ENCODE results near the gene TOMM5.

The TOMM5 gene

GRCh38 chr9:37561682-37562081 is 30.7 kb downstream of the TOMM5 start:
- DNase-seq = no peak

- DNase-seq = no peak
Measured at GRCh38 chr9:37559855-37560592, 32.4 kb downstream of the TOMM5 start.

- DNase-seq = no peak
Measured at GRCh38 chr9:37559125-37559524, 33.3 kb downstream of the TOMM5 start.

DNA sequence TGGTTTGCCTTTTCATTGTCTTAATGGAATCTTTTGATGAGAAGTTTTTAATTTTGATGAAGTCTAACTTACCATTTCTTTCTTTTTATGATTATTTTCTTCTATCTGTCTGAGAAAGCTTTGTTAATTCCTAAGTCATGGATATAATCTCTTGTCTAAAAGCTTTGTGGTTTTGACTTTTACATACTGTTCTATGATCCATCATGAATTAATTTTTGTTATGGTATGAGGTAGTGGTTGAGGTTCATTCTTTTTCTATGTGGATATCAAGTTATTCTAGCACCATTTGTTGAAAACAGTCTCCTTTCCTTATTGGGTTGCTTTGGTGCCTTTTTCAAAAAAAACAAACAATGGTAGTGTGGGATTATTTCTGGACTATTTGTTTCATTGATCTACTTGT is 36.6 kb downstream of the TOMM5 start:
- no peak for DNase-seq

DNA sequence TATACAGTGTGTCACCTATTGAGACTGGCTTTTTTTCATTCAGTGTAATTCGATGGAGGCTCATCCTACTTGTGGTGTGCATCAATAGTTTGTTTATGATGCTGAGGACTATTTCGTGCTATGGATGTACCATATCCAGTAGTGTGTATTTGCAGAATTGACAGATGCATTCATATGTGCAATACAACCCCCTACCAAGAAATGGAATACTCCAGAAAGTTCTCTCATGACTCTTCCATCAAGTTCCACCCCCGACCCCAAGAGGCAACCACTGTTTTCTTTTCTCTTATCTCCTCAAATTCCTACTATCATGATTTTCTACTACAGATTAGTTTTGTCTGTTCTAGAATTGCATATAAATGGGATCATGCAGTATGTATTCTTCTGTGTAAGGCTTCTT is 38.1 kb downstream of the TOMM5 start:
- DNase-seq = no peak

DNA sequence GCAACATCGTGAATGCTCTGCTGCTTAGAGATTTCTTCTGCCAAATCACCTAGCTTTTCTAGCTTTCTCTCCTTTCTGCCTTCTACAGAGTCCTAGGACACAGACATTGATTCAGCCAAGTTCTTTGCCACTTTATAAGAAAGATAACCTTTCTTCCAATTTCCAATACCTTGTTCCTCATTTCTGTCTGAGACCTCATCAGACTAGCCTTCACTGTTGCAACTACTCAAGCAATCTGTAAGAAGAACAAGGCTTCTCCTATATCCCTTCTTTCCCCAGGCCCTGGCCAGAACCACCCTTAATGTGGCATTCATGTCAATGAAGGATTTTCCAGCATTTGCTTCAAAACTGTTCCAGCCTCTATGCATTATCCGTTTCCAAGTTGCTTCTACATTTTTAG is 40.5 kb downstream of the TOMM5 start:
- no peak for DNase-seq

GRCh38 chr9:37551468-37551867 is 40.9 kb downstream of the TOMM5 start:
- DNase-seq = no peak

DNA sequence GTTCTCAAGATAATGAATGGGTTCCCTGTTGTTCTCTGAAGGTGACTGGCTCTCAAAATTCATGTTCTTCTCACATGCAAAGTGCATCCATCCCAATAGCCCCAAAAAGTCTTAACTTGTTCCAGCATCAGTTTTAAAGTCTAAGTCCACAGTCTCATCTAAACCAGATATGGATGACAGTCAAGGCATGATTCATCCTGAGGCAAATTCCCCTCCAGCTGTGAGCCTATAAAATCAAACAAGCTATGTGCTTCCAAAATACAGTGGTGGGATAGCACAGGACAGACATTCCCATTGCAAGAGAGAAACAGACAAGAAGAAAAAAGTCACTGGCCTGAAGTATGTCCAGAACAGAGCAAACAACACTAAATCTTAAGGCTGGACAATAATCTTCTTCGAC is 41.6 kb downstream of the TOMM5 start:
- no peak for DNase-seq

DNA sequence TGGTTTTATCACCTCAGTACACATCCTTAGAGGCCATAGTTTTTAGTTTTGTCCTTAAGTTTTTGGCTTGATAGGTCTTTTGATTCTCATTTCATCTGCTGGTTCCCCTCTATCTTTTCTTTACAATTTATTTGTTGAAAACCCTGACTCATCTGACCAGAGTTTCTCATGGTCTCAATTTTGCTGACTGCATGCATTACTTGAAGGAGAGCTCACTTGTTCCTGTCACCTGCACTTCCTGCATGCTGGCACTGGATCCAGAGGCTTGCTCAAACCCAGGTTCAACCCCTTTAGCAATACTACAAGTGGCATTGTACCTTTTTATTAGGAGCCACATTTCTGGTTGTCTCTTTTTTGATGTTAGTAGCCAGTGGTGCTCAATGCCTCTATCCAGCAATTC is 42.9 kb downstream of the TOMM5 start:
- DNase-seq = no peak

GRCh38 chr9:37547328-37547878 is 45.0 kb downstream of the TOMM5 start:
- no peak for DNase-seq

GRCh38 chr9:37543468-37543867 is 48.9 kb downstream of the TOMM5 start:
- DNase-seq = no peak

DNA sequence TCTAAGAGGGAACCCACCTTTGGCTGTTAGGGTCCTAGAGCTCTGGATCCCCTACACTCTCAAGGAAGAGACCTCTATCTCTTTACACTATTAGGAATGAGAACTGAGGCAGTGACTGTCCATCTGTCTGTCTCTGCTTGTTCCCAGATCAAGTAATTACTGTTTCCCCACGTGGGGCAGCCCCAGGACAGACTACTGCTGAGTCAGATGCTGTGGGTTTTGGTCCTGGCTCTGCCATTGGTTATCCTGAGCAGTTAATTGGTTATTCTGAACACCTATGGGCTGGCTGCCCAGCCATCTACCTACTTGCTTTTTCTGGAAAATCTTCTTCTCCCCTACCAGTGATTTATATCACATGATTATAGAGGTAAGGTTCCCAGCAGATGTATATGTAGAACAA is 49.5 kb downstream of the TOMM5 start:
- no peak for DNase-seq

DNA sequence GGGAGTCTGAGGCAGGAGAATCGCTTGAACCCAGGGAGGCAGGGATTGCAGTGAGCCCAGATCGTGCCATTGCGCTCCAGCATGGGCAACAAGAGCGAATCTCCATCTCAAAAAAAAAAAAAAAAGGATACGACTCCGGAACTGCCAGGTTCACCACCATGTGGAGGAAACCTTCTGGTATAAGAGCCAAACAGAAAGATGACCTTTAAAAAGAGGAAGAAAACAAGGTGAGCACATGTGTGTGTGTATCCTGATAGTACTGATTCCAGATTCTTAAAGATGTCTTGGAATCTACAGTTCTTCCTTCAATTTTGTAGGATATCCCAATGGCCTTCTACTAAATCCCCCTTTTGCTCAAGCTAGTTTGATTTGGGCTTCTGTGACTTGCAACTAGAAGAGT is 49.9 kb downstream of the TOMM5 start:
- DNase-seq = no peak

DNA sequence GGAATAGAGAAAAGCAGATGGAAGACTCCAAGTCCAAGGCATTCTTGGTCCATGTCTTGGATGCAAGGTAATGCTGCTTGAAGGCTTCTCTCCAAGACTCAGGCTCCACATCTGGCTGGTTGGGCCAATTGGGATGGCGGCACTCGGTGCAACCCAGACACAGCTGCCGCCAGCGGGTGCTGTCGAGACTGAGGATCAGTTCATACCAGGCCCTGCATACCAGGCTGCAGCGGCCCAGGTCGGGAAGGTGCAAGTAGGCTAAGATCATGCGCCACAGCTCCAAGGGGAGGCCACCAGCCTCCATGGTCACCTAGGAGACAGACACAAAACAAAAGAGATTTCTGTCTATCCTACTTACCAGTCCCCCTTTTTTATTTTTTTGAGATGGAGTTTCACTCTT is 50.9 kb downstream of the TOMM5 start:
- no peak for DNase-seq

GRCh38 chr9:37540634-37541033 is 51.8 kb downstream of the TOMM5 start:
- DNase-seq = no peak

DNA sequence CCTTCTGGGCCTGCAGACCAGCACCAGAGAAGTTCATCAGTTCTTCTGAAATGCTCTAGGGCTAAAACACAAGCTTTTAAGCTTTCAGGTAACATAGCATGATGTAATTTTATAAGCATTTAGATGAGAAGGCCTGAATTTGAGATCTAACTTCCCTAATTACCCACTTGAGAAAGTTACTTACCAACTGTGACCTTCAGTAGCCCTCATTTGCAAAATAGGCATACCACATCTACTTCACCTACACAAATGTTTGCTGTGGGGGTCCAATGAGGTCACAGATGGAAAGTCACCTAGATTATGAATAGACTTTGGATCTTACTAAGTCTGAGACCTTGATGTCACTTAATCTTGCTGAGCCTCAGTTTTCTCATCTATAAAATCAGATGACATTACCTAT is 52.8 kb downstream of the TOMM5 start:
- DNase-seq = no peak
